WERI-Rb-1 (cell line): ENCODE data around the gene OCSTAMP.

Experiments
- DNase-seq: peaks from one replicate; pipeline ENCODE4 v3.0.0-alpha.2; 2020
- H3K27ac ChIP-seq: fragments of 250-450 bp; sonication (Bioruptor Pico); 2 replicates; pipeline ENCODE4 v1.5.1; 2020; ENCODE audit warnings: mild to moderate bottlenecking, moderate library complexity
- H3K27me3 ChIP-seq: fragments of 250-450 bp; sonication (Bioruptor Pico); 2 replicates; pipeline ENCODE4 v1.5.1; 2021; ENCODE audit warnings: mild to moderate bottlenecking, low read depth, moderate library complexity; ENCODE audit not compliant: insufficient read depth, severe bottlenecking
- H3K36me3 ChIP-seq: fragments of 250-450 bp; sonication (Bioruptor Pico); 2 replicates; pipeline ENCODE4 v1.5.1; 2020; ENCODE audit warnings: mild to moderate bottlenecking, moderate library complexity
- H3K4me3 ChIP-seq: 2 replicates; pipeline ENCODE4 v1.5.1; 2011; ENCODE audit warnings: low read depth, mild to moderate bottlenecking, control low read depth, low read length
- H3K9me3 ChIP-seq: fragments of 250-450 bp; sonication (Bioruptor Pico); 2 replicates; pipeline ENCODE4 v1.5.1; 2021; ENCODE audit warnings: mild to moderate bottlenecking, moderate library complexity; ENCODE audit not compliant: severe bottlenecking
- TF ChIP-seq, protein P1 (sequence below): IDR thresholded peaks from 2 replicates; pipeline ENCODE4 v1.5.1; 2011; ENCODE audit warnings: low read depth, mild to moderate bottlenecking, control low read depth, inconsistent platforms, low read length

Gene OCSTAMP, protein sequence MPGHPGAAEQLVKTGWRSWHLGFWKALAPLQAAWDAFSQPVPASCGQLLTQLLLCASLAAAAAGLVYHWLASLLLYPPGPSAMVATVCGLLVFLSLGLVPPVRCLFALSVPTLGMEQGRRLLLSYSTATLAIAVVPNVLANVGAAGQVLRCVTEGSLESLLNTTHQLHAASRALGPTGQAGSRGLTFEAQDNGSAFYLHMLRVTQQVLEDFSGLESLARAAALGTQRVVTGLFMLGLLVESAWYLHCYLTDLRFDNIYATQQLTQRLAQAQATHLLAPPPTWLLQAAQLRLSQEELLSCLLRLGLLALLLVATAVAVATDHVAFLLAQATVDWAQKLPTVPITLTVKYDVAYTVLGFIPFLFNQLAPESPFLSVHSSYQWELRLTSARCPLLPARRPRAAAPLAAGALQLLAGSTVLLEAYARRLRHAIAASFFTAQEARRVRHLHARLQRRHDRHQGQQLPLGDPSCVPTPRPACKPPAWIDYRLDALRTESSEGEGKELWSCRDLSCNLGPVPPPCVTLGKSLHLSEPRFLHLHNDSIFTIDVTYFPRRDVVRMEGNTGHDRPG

DNA sequence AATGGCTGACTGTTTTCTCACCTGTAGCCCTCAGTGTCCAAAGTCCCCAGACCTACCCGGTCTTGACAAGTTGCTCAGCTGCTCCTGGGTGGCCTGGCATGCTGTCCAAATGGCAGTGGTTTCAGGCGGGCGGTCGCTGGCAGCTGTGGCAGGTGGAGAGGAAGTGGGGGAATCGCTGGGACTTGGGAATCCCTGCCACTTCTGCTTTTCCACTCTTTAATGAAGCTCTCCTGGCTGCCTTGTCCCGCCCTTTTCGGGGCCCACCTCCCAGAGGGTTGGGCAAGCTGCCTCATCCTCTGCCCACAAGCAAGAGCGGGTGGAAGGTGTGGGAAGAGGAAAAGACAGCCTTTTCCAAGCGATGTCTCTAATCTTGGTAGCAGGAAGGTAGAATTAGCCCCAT is at the start of gene OCSTAMP:
Gene OCSTAMP, minus strand, starts transcription at position 194 of the 400 bp plus-strand sequence. Its CDS starts 94 bp downstream, at position 100.
- TF ChIP-seq, protein P1, sequence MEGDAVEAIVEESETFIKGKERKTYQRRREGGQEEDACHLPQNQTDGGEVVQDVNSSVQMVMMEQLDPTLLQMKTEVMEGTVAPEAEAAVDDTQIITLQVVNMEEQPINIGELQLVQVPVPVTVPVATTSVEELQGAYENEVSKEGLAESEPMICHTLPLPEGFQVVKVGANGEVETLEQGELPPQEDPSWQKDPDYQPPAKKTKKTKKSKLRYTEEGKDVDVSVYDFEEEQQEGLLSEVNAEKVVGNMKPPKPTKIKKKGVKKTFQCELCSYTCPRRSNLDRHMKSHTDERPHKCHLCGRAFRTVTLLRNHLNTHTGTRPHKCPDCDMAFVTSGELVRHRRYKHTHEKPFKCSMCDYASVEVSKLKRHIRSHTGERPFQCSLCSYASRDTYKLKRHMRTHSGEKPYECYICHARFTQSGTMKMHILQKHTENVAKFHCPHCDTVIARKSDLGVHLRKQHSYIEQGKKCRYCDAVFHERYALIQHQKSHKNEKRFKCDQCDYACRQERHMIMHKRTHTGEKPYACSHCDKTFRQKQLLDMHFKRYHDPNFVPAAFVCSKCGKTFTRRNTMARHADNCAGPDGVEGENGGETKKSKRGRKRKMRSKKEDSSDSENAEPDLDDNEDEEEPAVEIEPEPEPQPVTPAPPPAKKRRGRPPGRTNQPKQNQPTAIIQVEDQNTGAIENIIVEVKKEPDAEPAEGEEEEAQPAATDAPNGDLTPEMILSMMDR = no peak
- no peak for DNase-seq
- H3K9me3 ChIP-seq = no peaks in the 10 kb centered on the region
- H3K27me3 ChIP-seq = no peaks in the 10 kb centered on the region
- no peaks in the 10 kb centered on the region for H3K36me3 ChIP-seq
- no peak within 1 kb of the TSS for H3K4me3 ChIP-seq
- H3K27ac ChIP-seq = no peak within 1 kb of the TSS

DNA sequence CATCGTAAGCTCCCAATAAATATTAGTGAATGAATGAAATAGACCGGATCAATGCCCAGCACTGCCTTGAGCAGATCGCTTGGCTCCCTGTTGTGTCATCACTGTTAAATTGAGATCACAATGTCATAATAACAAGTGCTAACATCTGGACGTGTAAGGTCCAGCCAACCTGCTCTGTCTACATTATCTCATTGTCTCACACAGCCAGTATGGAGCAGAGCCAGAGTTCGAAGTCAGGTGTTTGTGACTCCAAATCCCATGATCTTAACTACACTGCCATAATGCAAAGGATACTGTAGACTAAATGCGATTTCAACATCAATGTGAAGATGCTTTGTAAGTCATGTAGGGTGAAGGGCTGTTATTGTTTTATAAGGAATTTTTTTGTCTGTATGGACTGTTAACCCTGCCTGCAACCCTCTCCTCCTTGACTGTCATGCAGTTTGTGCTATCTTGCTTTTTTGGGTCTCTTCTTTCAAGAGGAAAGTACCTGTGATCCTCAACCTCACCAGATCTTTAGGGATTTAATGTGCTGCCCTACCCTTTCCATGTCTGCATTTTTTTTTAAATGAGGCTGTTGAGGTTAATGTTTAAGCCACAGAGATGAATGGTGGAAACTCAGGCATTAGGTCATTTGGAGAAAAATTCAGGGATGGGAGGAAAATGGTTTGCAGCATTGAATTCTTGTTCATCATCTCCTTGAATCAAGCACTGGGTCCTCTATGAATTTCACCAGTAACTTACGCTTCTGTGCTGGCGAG is 49.0 kb upstream of the OCSTAMP start:
- no peak overlapping the region for H3K4me3 ChIP-seq
- H3K9me3 ChIP-seq = no peaks in the 10 kb centered on the region
- TF ChIP-seq, protein P1 = no peak
- H3K36me3 ChIP-seq = no peaks in the 10 kb centered on the region
- no peak overlapping the region for H3K27ac ChIP-seq
- no peak for DNase-seq
- H3K27me3 ChIP-seq = no peaks in the 10 kb centered on the region

DNA sequence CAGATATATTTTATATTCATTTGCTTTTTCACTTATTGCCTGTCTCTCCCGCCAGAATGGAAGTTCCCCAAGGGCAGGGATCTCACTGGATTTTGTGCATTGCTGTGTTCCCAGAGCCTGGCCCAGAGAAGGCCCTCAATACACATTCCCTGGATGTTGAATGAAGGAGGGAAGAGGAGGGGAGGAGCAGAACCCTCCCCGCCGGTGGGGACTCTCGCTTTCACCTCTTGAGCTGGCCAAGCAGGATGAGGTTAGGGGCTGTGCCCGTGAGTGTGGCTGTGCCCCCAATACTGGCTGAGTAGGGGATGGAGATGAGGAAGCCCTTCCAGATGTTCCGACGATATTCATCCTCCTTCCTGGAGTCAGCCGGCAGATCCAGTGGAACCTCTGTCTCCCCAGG is 45.5 kb upstream of the OCSTAMP start:
- Histone ChIP-seq H3K27me3 (no peaks in the 10 kb centered on the region), H3K36me3 (no peaks in the 10 kb centered on the region), H3K27ac (no peak overlapping the region), H3K9me3 (no peaks in the 10 kb centered on the region), H3K4me3 (no peak overlapping the region)
- TF ChIP-seq, protein P1 = no peak
- no peak for DNase-seq

DNA sequence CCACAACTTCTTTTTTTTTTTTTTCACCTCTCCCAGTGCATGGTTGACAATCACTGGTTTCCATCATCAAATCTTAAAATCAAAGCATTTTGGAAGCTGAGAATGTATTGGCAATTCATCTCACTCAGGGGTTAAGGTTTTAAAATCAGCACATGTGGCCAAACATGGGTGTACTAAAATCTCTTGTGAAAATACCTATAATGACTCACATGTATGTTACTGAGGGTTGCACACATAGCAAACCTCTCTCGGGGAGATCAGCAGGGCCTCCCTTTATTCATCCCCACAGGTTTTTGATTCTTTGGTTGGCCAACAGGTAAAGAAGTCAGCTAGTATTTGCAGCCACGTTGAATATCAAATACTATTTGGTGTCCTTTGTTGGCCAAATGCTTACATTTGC is 44.3 kb upstream of the OCSTAMP start:
- TF ChIP-seq, protein P1 = no peak
- no peak overlapping the region for H3K27ac ChIP-seq
- H3K9me3 ChIP-seq = peaks cover under 1% of the 10 kb centered on the region
- H3K4me3 ChIP-seq = no peak overlapping the region
- H3K36me3 ChIP-seq = no peaks in the 10 kb centered on the region
- H3K27me3 ChIP-seq = no peaks in the 10 kb centered on the region
- no peak for DNase-seq

DNA sequence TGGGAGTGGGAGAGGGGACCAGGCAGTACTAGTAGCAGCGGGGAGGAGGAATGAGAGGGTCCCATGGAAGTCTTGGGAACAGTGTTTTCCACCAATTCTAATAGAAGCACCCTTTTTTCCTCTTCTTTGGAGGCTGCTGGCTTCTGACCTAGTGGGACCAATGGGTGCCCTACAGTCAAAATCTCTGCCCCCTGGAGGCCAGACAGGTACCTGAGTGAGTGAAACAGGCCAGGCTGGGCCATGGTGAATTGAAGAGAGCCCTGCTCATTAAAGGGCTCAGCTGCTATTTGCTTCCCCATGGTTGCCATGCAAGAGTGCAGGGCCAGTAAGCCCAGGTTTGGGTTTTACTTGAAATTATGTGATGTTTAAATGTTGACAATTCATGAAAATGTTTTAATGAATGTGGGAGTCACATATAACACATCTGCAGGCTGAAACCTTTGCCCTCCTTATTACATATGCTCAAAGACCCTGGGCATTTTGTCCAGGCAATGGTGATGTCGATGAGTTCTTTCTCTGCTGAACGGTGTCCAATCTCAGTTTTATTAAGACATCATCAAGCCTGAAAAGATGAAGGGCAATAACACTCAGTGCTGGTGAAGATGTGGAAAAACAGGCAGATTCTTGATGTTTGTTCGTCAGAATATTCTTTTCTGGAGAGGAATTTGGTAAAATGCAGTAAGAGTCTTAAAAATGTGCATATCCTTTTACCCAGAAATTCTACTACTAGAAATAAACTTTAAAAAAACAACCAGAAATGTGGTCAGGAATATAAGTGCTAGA is 42.3 kb upstream of the OCSTAMP start:
- H3K36me3 ChIP-seq = no peaks in the 10 kb centered on the region
- TF ChIP-seq, protein P1 = 0 out of 2 replicates have a peak, but pooled peaks have one; percentile 15
- H3K4me3 ChIP-seq = no peak overlapping the region
- DNase-seq = peak; percentile 31
- H3K27ac ChIP-seq = no peak overlapping the region
- H3K9me3 ChIP-seq = peaks cover 3% of the 10 kb centered on the region
- no peaks in the 10 kb centered on the region for H3K27me3 ChIP-seq
